Heart left ventricle (tissue), 16 donors: ENCODE results near the gene MGP. TPM values are rescaled to one million over a fixed set of nuclear protein-coding genes. Genes with fewer than 3 reads are reported as not detected.

Source experiments
- ATAC-seq, 4 donors: fragments of 200-7000 bp; cut with Tn5 transposase; one replicate each; pipeline ENCODE4 v1.9.1; 2020 to 2022; ENCODE audit warnings: moderate library complexity in 4 of 4, mild to moderate bottlenecking in 3 of 4, moderate number of reproducible peaks in 1 of 4
- DNase-seq, 5 donors: peaks; one replicate each; pipeline ENCODE4 v3.0.0-alpha.2; 2020
- H3K27ac ChIP-seq, 12 donors: fragments of 200-600 bp; sonication (generic) in 4 of 12; one replicate each; pipeline versions ENCODE4 v1.5.0 to v1.8.0; 2016 to 2022; ENCODE audit warnings: mild to moderate bottlenecking in 2 of 12
- H3K27me3 ChIP-seq, 9 donors: fragments of 200-600 bp; sonication (generic) in 2 of 9; one replicate each; pipeline versions ENCODE4 v1.5.1 to v1.8.0; 2016 to 2022; ENCODE audit warnings: mild to moderate bottlenecking in 3 of 9
- H3K36me3 ChIP-seq, 9 donors: fragments of 200-600 bp; sonication (generic) in 2 of 9; one replicate each; pipeline versions ENCODE4 v1.5.0 to v1.8.0; 2018 to 2022; ENCODE audit warnings: mild to moderate bottlenecking in 2 of 9
- H3K4me1 ChIP-seq, 12 donors: fragments of 200-600 bp; sonication (generic) in 4 of 12; one replicate each; pipeline versions ENCODE4 v1.5.0 to v1.8.0; 2016 to 2022; ENCODE audit warnings: mild to moderate bottlenecking in 3 of 12
- H3K4me3 ChIP-seq, 12 donors: fragments of 200-600 bp; sonication (generic) in 4 of 12; one replicate each; pipeline versions ENCODE4 v1.5.0 to v1.8.0; 2017 to 2022; ENCODE audit warnings: mild to moderate bottlenecking in 9 of 12, moderate library complexity in 4 of 12
- H3K9me3 ChIP-seq, 12 donors: fragments of 200-600 bp; sonication (generic) in 4 of 12; one replicate each; pipeline versions ENCODE4 v1.5.0 to v1.8.0; 2016 to 2022; ENCODE audit warnings: mild to moderate bottlenecking in 1 of 12
- CTCF ChIP-seq, 12 donors: fragments of 200-600 bp; sonication (generic) in 4 of 12; IDR thresholded peaks; one replicate each; pipeline versions ENCODE4 v1.5.0 to v1.8.0; 2018 to 2022; ENCODE audit warnings: antibody characterized with exemption in 12 of 12, mild to moderate bottlenecking in 5 of 12
- POLR2A ChIP-seq, 2 donors: fragments of 450-650 bp; IDR thresholded peaks; one replicate each; pipeline ENCODE4 v1.6.1; 2017; ENCODE audit warnings: antibody characterized with exemption in 2 of 2, mild to moderate bottlenecking in 2 of 2, moderate library complexity in 2 of 2
- WGBS, 4 donors: extraction: QIAGEN DNeasy Blood & Tissue Kit in 2 of 4; methylation state at CpG; one replicate each; pipeline versions ENCODE4 v1.1.5 to v1.1.7; 2013 to 2018; 5-methylcytosine and 5-hydroxymethylcytosine counted together
- intact Hi-C, 10 donors: fragments of 100-400 bp; cut with DNase I; formaldehyde crosslinking; loops; one replicate each; pipeline versions ENCODE4 v1.11.1 to v1.14.2; 2022
- polyA plus RNA-seq, 2 donors: library from polyadenylated mRNA; stranded (reverse); fragments of 200-250 nt; gene quantifications; one replicate each; pipeline ENCODE4 v1.2.3, GENCODE V29; 2013
- total RNA-seq, 9 donors: library from RNA; depleted of rRNA in 2 of 9; stranded (reverse); fragments of >200 nt in 2 of 9; fragmentation: NEBNext Ultra II Directional in 3 of 9; extraction: Animal tissue kit (Norgen Biotek cat#: 25700) in 3 of 9; gene quantifications; one replicate each; pipeline versions ENCODE4 v1.1.0 to v1.2.4, GENCODE V29; 2016 to 2023
- donor health status: ischemic (EF 13 %, LVEDD 7.1; RV severe dilation, severe dysfunction).
- donor health status: healthy with polysubstance abuse.
- donor health status: DM: no; HTN: yes; CAD: no.
- donor health status: DM: no; HTN: no; CAD: no.
- donor health status: ischemic (EF 25% LVEDD 6.9; RV normal size, moderate dysfunction).
- donor health status: ischemic (EF 25% LVEDD 5.7; RV mildly dilated, moderate dysfunction).
- donor health status: healthy.
- donor health status: DM: yes; HTN: yes; CAD: no.
- donor health status: ischemic (EF 35%, LVEDD 5.7; RV mildly dilated, moderate dysfunction).
- donor health status: nonischemic (EF 11% LVEDD 7.7; RV severe dilation, severe dysfunction).
- donor health status: DM: yes; HTN: yes; CAD: no.
- donor health status: PGD.
- donor health status: ischemic (EF 29% LVEDD 5.4; RV normal size, mild dysfunction).
- donor health status: nonischemic (EF 23%, LVEDD 6.1; RV moderate dilation, normal function).

The MGP gene
- total and polyA plus RNA-seq, 11 donors, result 142 to 651 (median 255) TPM

GRCh38 chr12:14905269-14906004 is 19.8 kb upstream of the MGP start:
- intact Hi-C loops, result loop anchor here in 2 of 10 donors (5.0 kb wide), 2 partner anchors 37 to 57 kb away; partner anchors contain the start of gene ARHGDIB (in 1 of the 2)
- ATAC-seq, result peak; percentile 43 to 81 (median 72)
- DNase-seq, result peak in 4 of 5 donors; percentile 41 to 70 (median 60)
- no peak for TF ChIP-seq CTCF (IDR thresholded peaks at IDR 0.05)
- TF ChIP-seq POLR2A (IDR thresholded peaks at IDR 0.05), result no peak
- Histone ChIP-seq H3K27ac (peak overlapping the region; percentile 33 to 79 (median 67)), H3K4me3 (peak overlapping the region in 6 of 12 donors; percentile 3 to 28 (median 14)), H3K27me3 (no peaks in the 10 kb centered on the region), H3K9me3 (no peaks in the 10 kb centered on the region), H3K36me3 (no peaks in the 10 kb centered on the region), H3K4me1 (peaks cover 0 to 59% (median 36%) of the 10 kb centered on the region in 12 donors)
- WGBS, 4 donors, result 18 to 31% (median 21%) methylated on average over 5 of the region's 5 CpGs

- DNase-seq, result no peak
- WGBS, 4 donors, result 38 to 60% (median 46%) methylated on average over 8 of the region's 8 CpGs
- peaks cover 0 to 59% (median 36%) of the 10 kb centered on the region in 12 donors for H3K4me1 ChIP-seq
- no peak for TF ChIP-seq CTCF (IDR thresholded peaks at IDR 0.05)
- no peak for TF ChIP-seq POLR2A (IDR thresholded peaks at IDR 0.05)
- peak overlapping the region in 7 of 12 donors; percentile 3 to 28 (median 13) for H3K4me3 ChIP-seq
- no peaks in the 10 kb centered on the region for H3K27me3 ChIP-seq
- no peaks in the 10 kb centered on the region for H3K36me3 ChIP-seq
- no peaks in the 10 kb centered on the region for H3K9me3 ChIP-seq
- ATAC-seq, result no peak
- H3K27ac ChIP-seq, result peak overlapping the region; percentile 33 to 79 (median 67)
- intact Hi-C loops, result loop anchor here in 4 of 10 donors (5.0 kb wide), 4 partner anchors 37 to 57 kb away; partner anchors contain the start of gene ARHGDIB (in 1 of the 4)
Observed at GRCh38 chr12:14904854-14905253, 19.2 kb upstream of the MGP start.

GRCh38 chr12:14903386-14904098 is 17.9 kb upstream of the MGP start:
- DNase-seq, result no peak
- ATAC-seq, result no peak
- H3K4me3 ChIP-seq, result no peak overlapping the region
- intact Hi-C loops, result loop anchor here in 2 of 10 donors (5.0 kb wide), 2 partner anchors 44 to 49 kb away; no protein-coding TSS in a partner anchor
- no peaks in the 10 kb centered on the region for H3K27me3 ChIP-seq
- no peaks in the 10 kb centered on the region for H3K36me3 ChIP-seq
- H3K27ac ChIP-seq, result peak overlapping the region in 6 of 12 donors; percentile 29 to 79 (median 66)
- H3K9me3 ChIP-seq, result no peaks in the 10 kb centered on the region
- WGBS, 4 donors, result 92 to 94% (median 93%) methylated on average over 5 of the region's 5 CpGs
- TF ChIP-seq POLR2A (IDR thresholded peaks at IDR 0.05), result no peak
- TF ChIP-seq CTCF (IDR thresholded peaks at IDR 0.05), result no peak
- peaks cover 0 to 59% (median 36%) of the 10 kb centered on the region in 12 donors for H3K4me1 ChIP-seq

- H3K4me1 ChIP-seq, result peaks cover 0 to 60% (median 36%) of the 10 kb centered on the region in 12 donors
- no peaks in the 10 kb centered on the region for H3K27me3 ChIP-seq
- peak overlapping the region in 8 of 12 donors; percentile 25 to 77 (median 58) for H3K27ac ChIP-seq
- intact Hi-C loops, result loop anchor here in 2 of 10 donors (5.0 kb wide), 2 partner anchors 45 to 50 kb away; no protein-coding TSS in a partner anchor
- TF ChIP-seq POLR2A (IDR thresholded peaks at IDR 0.05) (no peak), CTCF (IDR thresholded peaks at IDR 0.05) (no peak)
- DNase-seq (no peak), ATAC-seq (peak in 1 of 4 donors; percentile 35)
- WGBS, 4 donors, result 66 to 88% (median 73%) methylated on average over 2 of the region's 2 CpGs
- no peak overlapping the region for H3K4me3 ChIP-seq
- H3K36me3 ChIP-seq, result no peaks in the 10 kb centered on the region
- no peaks in the 10 kb centered on the region for H3K9me3 ChIP-seq
Observed at GRCh38 chr12:14902465-14902864, 16.8 kb upstream of the MGP start.
